NCI-H345 treated with DMSO at 0.1 percent for 48 hours (cell line): ENCODE measurements around the gene RAPGEF2.

ENCODE experiments used
- DNase-seq: peaks from one replicate; lab custom pipeline; 2025; ENCODE audit not compliant: unreplicated experiment; lab: John Stamatoyannopoulos, UW

The RAPGEF2 gene

GRCh38 chr4:159195361-159195769 lies 92.5 kb downstream of the RAPGEF2 start:
- DNase-seq = no peak

GRCh38 chr4:159197260-159197884 lies 94.5 kb downstream of the RAPGEF2 start:
- no peak for DNase-seq

GRCh38 chr4:159197885-159198269 lies 95.0 kb downstream of the RAPGEF2 start:
- DNase-seq = no peak

- DNase-seq = no peak
Measured at GRCh38 chr4:159199826-159200225, 96.9 kb downstream of the RAPGEF2 start.

- DNase-seq = peak; percentile 70
Measured at GRCh38 chr4:159201168-159201567, 98.3 kb downstream of the RAPGEF2 start.

- no peak for DNase-seq
Measured at GRCh38 chr4:159204566-159204965, 101.7 kb downstream of the RAPGEF2 start.

- no peak for DNase-seq
Measured at GRCh38 chr4:159205466-159205865, 102.6 kb downstream of the RAPGEF2 start.

GRCh38 chr4:159206427-159206871 lies 103.6 kb downstream of the RAPGEF2 start:
- no peak for DNase-seq

- no peak for DNase-seq
Measured at GRCh38 chr4:159209249-159209648, 106.4 kb downstream of the RAPGEF2 start.

- no peak for DNase-seq
Measured at GRCh38 chr4:159210975-159211374, 108.1 kb downstream of the RAPGEF2 start.

GRCh38 chr4:159212675-159213293 lies 109.9 kb downstream of the RAPGEF2 start:
- DNase-seq = no peak

- DNase-seq = no peak
Measured at GRCh38 chr4:159216834-159217233, 114.0 kb downstream of the RAPGEF2 start.

- DNase-seq = no peak
Measured at GRCh38 chr4:159219862-159220261, 117.0 kb downstream of the RAPGEF2 start.

GRCh38 chr4:159220353-159220752 lies 117.5 kb downstream of the RAPGEF2 start:
- no peak for DNase-seq

- no peak for DNase-seq
Measured at GRCh38 chr4:159221280-159221679, 118.4 kb downstream of the RAPGEF2 start.

- DNase-seq = no peak
Measured at GRCh38 chr4:159222043-159222552, 119.2 kb downstream of the RAPGEF2 start.

- DNase-seq = no peak
Measured at GRCh38 chr4:159224408-159224807, 121.5 kb downstream of the RAPGEF2 start.

- DNase-seq = peak; percentile 68
Measured at GRCh38 chr4:159227378-159227777, 124.5 kb downstream of the RAPGEF2 start.

GRCh38 chr4:159227984-159228383 lies 125.1 kb downstream of the RAPGEF2 start:
- DNase-seq = no peak

GRCh38 chr4:159229164-159229563 lies 126.3 kb downstream of the RAPGEF2 start:
- no peak for DNase-seq

- DNase-seq = no peak
Measured at GRCh38 chr4:159232465-159233106, 129.7 kb downstream of the RAPGEF2 start.

GRCh38 chr4:159235779-159236368 lies 133.0 kb downstream of the RAPGEF2 start:
- DNase-seq = no peak
